Thyroid gland (tissue), 4 donors: Measurements from ENCODE around the gene SMARCD1.

ENCODE experiments used
- POLR2A ChIP-seq, 2 donors: fragments of 450-650 bp; IDR thresholded peaks; one replicate each; pipeline ENCODE4 v1.6.1; 2017; ENCODE audit warnings: antibody characterized with exemption in 2 of 2, mild to moderate bottlenecking in 2 of 2, moderate library complexity in 1 of 2
- TF ChIP-seq, protein P1 (sequence below), 6 experiments: fragments of 200-600 bp in 3 of 6; fragments of 450-650 bp in 3 of 6; sonication (generic) in 3 of 6; IDR thresholded peaks; one replicate each; pipeline ENCODE4 v1.5.1; 2016 to 2019; ENCODE audit warnings: antibody characterized with exemption in 6 of 6, mild to moderate bottlenecking in 2 of 6, inconsistent platforms in 1 of 6, moderate library complexity in 1 of 6

DNA sequence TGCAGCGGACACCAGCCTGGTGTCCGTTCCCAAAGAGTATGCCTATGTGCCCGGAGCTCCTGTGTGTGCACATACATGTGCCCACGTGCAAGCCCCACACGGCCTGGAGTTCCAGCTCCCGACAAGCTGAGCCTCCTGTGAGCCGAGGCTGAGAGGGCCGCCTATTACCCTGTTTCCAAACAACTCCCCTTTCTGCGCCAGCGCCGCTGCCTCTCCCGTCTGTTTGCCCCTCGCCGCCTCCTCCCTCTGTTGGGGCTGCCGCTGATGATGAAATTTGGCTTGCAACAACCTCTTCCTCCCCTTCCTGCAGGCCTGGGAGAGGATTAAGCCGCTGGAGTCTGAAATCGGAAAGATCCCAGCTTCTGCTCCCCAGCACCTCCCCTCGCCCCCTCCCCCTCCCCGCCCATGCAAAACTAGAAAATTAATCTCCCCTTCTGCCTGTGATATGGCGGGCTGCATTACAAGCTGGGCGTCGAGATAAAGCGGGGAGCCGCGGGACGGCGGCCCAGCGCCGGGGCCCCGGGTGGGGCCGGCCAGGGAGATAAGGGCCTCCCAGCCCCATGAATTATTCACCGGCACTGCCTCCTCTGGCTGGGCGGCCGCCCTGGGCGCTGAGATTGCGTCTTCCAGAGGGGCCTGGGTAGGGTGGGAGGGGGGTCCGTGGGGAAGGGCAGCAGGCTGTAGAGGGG, 34.6 kb upstream of the SMARCD1 start:
- TF ChIP-seq, protein P1, sequence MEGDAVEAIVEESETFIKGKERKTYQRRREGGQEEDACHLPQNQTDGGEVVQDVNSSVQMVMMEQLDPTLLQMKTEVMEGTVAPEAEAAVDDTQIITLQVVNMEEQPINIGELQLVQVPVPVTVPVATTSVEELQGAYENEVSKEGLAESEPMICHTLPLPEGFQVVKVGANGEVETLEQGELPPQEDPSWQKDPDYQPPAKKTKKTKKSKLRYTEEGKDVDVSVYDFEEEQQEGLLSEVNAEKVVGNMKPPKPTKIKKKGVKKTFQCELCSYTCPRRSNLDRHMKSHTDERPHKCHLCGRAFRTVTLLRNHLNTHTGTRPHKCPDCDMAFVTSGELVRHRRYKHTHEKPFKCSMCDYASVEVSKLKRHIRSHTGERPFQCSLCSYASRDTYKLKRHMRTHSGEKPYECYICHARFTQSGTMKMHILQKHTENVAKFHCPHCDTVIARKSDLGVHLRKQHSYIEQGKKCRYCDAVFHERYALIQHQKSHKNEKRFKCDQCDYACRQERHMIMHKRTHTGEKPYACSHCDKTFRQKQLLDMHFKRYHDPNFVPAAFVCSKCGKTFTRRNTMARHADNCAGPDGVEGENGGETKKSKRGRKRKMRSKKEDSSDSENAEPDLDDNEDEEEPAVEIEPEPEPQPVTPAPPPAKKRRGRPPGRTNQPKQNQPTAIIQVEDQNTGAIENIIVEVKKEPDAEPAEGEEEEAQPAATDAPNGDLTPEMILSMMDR (IDR thresholded peaks at IDR 0.05), result no peak
- TF ChIP-seq POLR2A (IDR thresholded peaks at IDR 0.05), result no peak
